Measurements from ENCODE around the gene SLC22A16. TPM values are rescaled to one million over a fixed set of nuclear protein-coding genes. Genes with fewer than 3 reads are reported as not detected.
"Not testable (repeated sequence)": the region's sequence is repeated elsewhere in the genome, so short reads cannot be mapped to it uniquely, and the experiment has no call there.

SLC22A16 gene
- total and polyA plus RNA-seq, 4 donors, result 0.37 to 3.2 (median 0.99) TPM

DNA sequence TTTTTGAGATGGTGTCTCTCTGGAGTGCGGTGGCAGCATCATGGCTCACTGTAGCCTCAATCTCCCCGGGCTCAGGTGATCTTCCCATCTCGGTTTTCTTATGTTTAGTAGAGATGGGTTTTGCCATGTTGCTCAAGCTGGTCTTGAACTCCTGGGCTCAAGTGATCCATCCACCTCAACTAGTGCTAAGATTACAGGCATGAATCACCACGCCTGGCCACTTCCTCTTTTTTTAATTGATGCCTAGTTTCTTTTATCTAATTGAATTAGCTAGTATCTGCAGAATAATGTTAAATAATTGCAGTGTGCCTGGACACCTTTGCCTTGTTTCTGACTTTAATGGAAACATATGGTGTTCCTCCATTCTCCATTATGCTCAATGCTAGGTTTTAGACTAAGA is 38.4 kb upstream of the SLC22A16 start:
- DNase-seq, result no peak
- no peaks in the 10 kb centered on the region for H3K27me3 ChIP-seq (ENCODE audit: control insufficient read depth in 3 of 3, insufficient read depth in 3 of 3, low read length in 2 of 3)
- no peak for ATAC-seq (ENCODE audit: insufficient read depth, low FRiP score)
- no peak overlapping the region for H3K4me3 ChIP-seq
- TF ChIP-seq, protein P1, sequence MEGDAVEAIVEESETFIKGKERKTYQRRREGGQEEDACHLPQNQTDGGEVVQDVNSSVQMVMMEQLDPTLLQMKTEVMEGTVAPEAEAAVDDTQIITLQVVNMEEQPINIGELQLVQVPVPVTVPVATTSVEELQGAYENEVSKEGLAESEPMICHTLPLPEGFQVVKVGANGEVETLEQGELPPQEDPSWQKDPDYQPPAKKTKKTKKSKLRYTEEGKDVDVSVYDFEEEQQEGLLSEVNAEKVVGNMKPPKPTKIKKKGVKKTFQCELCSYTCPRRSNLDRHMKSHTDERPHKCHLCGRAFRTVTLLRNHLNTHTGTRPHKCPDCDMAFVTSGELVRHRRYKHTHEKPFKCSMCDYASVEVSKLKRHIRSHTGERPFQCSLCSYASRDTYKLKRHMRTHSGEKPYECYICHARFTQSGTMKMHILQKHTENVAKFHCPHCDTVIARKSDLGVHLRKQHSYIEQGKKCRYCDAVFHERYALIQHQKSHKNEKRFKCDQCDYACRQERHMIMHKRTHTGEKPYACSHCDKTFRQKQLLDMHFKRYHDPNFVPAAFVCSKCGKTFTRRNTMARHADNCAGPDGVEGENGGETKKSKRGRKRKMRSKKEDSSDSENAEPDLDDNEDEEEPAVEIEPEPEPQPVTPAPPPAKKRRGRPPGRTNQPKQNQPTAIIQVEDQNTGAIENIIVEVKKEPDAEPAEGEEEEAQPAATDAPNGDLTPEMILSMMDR (IDR thresholded peaks at IDR 0.05; ENCODE audit: control extremely low read depth, extremely low read depth), result no peak
- WGBS, 2 donors, result 59 to 83% methylated on average over 4 of the region's 4 CpGs
- no peak overlapping the region for H3K27ac ChIP-seq (ENCODE audit: low read depth in 1 of 2, low read length in 1 of 2)
- no peak overlapping the region for H3K9ac ChIP-seq (ENCODE audit: insufficient read depth in 1 of 2, low read length in 2 of 2)
- H3K36me3 ChIP-seq (ENCODE audit: control insufficient read depth in 4 of 4, insufficient read depth in 4 of 4, low read length in 4 of 4), result no peaks in the 10 kb centered on the region
- H3K4me1 ChIP-seq (ENCODE audit: control insufficient read depth in 5 of 5, insufficient read depth in 5 of 5, low read length in 5 of 5), result peaks cover 0 to 12% (median 3%) of the 10 kb centered on the region in 5 donors
- H3K9me3 ChIP-seq (ENCODE audit: control insufficient read depth in 4 of 4, insufficient read depth in 3 of 4, low read length in 3 of 4), result no peaks in the 10 kb centered on the region

DNA sequence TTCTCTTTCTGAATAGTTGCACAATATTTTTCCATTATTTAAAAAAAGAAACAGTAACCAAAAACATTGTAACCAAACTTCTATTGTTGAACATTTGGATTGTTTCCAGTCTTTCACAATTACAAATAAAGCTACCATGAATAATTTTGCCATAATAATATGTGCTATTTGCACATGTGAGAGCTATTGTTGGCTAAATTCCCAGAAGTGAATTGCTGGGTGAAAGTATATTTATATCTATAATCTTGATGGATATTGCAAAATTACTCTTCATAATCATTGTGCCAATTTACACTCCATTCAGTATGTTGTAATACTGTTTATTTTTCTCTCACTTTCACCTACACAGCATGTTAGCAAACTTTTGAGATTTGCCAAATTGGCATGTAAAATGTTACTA is 36.6 kb upstream of the SLC22A16 start:
- ATAC-seq (ENCODE audit: insufficient read depth, low FRiP score), result no peak
- TF ChIP-seq, protein P1 (IDR thresholded peaks at IDR 0.05; ENCODE audit: control extremely low read depth, extremely low read depth), result no peak
- H3K9me3 ChIP-seq (ENCODE audit: control insufficient read depth in 4 of 4, insufficient read depth in 3 of 4, low read length in 3 of 4), result peaks cover 0 to 4% (median 0%) of the 10 kb centered on the region in 4 donors
- no peak overlapping the region for H3K27ac ChIP-seq (ENCODE audit: low read depth in 1 of 2, low read length in 1 of 2)
- H3K4me1 ChIP-seq (ENCODE audit: control insufficient read depth in 5 of 5, insufficient read depth in 5 of 5, low read length in 5 of 5), result peaks cover 0 to 10% (median 4%) of the 10 kb centered on the region in 5 donors
- no peak overlapping the region for H3K4me3 ChIP-seq
- H3K27me3 ChIP-seq (ENCODE audit: control insufficient read depth in 3 of 3, insufficient read depth in 3 of 3, low read length in 2 of 3), result no peaks in the 10 kb centered on the region
- H3K9ac ChIP-seq (ENCODE audit: insufficient read depth in 1 of 2, low read length in 2 of 2), result no peak overlapping the region
- peak in 2 of 3 donors; percentile 93 to 94 for DNase-seq
- no peaks in the 10 kb centered on the region for H3K36me3 ChIP-seq (ENCODE audit: control insufficient read depth in 4 of 4, insufficient read depth in 4 of 4, low read length in 4 of 4)

DNA sequence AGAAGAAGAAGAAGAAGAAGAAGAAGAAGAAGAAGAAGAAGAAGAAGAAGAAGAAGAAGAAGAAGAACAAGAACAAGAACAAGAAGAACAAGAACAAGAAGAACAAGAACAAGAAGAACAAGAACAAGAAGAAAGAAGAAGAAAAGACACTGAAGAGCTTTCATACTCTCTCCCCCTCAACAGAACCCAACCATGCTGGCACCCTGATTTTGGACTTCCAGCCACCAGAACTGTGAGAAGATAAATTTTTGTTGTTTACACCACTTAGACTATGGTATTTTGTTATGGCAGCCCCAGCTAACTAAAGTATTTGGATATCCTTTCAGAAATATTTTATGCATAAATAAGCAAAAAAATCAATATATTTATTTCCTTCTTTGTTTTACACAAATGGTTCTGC is 36.1 kb upstream of the SLC22A16 start:
- not testable (repeated sequence) for H3K4me3 ChIP-seq; DNase-seq; H3K27ac ChIP-seq (ENCODE audit: low read depth in 1 of 2, low read length in 1 of 2); H3K9ac ChIP-seq (ENCODE audit: insufficient read depth in 1 of 2, low read length in 2 of 2); H3K4me1 ChIP-seq (ENCODE audit: control insufficient read depth in 5 of 5, insufficient read depth in 5 of 5, low read length in 5 of 5); ATAC-seq (ENCODE audit: insufficient read depth, low FRiP score); H3K36me3 ChIP-seq (ENCODE audit: control insufficient read depth in 4 of 4, insufficient read depth in 4 of 4, low read length in 4 of 4); H3K9me3 ChIP-seq (ENCODE audit: control insufficient read depth in 4 of 4, insufficient read depth in 3 of 4, low read length in 3 of 4); H3K27me3 ChIP-seq (ENCODE audit: control insufficient read depth in 3 of 3, insufficient read depth in 3 of 3, low read length in 2 of 3)

DNA sequence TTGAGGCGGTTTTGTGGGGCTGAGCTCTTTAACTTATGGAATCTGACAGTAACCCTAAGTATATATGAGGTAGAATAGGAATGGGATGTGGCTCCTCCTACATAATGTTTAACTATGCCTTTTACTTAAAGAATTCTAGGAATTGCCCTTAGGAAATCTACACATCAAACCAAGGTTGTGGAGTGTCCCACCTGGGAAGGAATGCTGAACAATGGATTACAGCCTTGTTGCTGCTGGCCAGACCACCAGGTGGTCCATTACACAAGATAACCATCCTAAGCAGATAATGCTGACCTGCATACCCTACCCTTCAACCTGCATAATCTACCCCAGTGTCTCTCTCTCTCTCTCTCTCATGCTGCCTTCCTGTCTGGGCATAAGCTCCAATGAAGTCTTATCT is 35.0 kb upstream of the SLC22A16 start:
- ATAC-seq (ENCODE audit: insufficient read depth, low FRiP score) (no peak), DNase-seq (no peak)
- WGBS, 2 donors, result 82 to 96% methylated on average over 1 of the region's 1 CpG
- Histone ChIP-seq H3K27me3 (ENCODE audit: control insufficient read depth in 3 of 3, insufficient read depth in 3 of 3, low read length in 2 of 3) (no peaks in the 10 kb centered on the region), H3K9ac (ENCODE audit: insufficient read depth in 1 of 2, low read length in 2 of 2) (no peak overlapping the region), H3K36me3 (ENCODE audit: control insufficient read depth in 4 of 4, insufficient read depth in 4 of 4, low read length in 4 of 4) (no peaks in the 10 kb centered on the region), H3K4me3 (no peak overlapping the region), H3K9me3 (ENCODE audit: control insufficient read depth in 4 of 4, insufficient read depth in 3 of 4, low read length in 3 of 4) (peaks cover 0 to 4% (median 0%) of the 10 kb centered on the region in 4 donors), H3K4me1 (ENCODE audit: control insufficient read depth in 5 of 5, insufficient read depth in 5 of 5, low read length in 5 of 5) (peaks cover 0 to 4% (median 1%) of the 10 kb centered on the region in 5 donors), H3K27ac (ENCODE audit: low read depth in 1 of 2, low read length in 1 of 2) (no peak overlapping the region)
- TF ChIP-seq, protein P1 (IDR thresholded peaks at IDR 0.05; ENCODE audit: control extremely low read depth, extremely low read depth), result no peak

Measured in lung (tissue), 12 donors.